KMS-11 (cell line): ENCODE data around the gene TMSB15C.
"Not testable (repeated sequence)": the region's sequence is repeated elsewhere in the genome, so short reads cannot be mapped to it uniquely, and the experiment has no call there.

Experiments
- H2AFZ ChIP-seq: fragments of 200-600 bp; sonication (generic); 2 replicates; pipeline ENCODE4 v1.6.1; 2016; ENCODE audit warnings: antibody characterized with exemption, mixed run types, low read depth
- H3K27ac ChIP-seq: fragments of 200-600 bp; sonication (generic); 2 replicates; pipeline ENCODE4 v1.6.1; 2016; ENCODE audit warnings: mild to moderate bottlenecking, mixed run types
- H3K27me3 ChIP-seq: fragments of 200-600 bp; sonication (generic); 2 replicates; pipeline ENCODE4 v1.6.1; 2017; ENCODE audit warnings: mild to moderate bottlenecking, low read depth, mixed run types, moderate library complexity; ENCODE audit not compliant: insufficient read depth
- H3K36me3 ChIP-seq: fragments of 200-600 bp; sonication (generic); 2 replicates; pipeline ENCODE4 v1.6.1; 2017; ENCODE audit warnings: mild to moderate bottlenecking, mixed run types; ENCODE audit not compliant: insufficient read depth
- H3K4me1 ChIP-seq: fragments of 200-600 bp; sonication (generic); 2 replicates; pipeline ENCODE4 v1.6.1; 2016; ENCODE audit warnings: mild to moderate bottlenecking, low read depth, mixed run types; ENCODE audit not compliant: poor library complexity, severe bottlenecking
- H3K4me2 ChIP-seq: fragments of 200-600 bp; sonication (generic); 2 replicates; pipeline ENCODE4 v1.7.0; 2016; ENCODE audit warnings: mild to moderate bottlenecking, mixed run types
- H3K4me3 ChIP-seq: fragments of 200-600 bp; sonication (generic); IDR thresholded peaks from 2 replicates; pipeline ENCODE4 v1.6.1; 2017; ENCODE audit warnings: low read depth, low read length, mixed read lengths; ENCODE audit not compliant: insufficient read depth
- H3K79me2 ChIP-seq: fragments of 200-600 bp; sonication (generic); 2 replicates; pipeline ENCODE4 v1.6.1; 2016; ENCODE audit warnings: low read depth, mixed run types; ENCODE audit not compliant: insufficient read depth
- H3K9ac ChIP-seq: fragments of 200-600 bp; sonication (generic); 2 replicates; pipeline ENCODE4 v1.6.1; 2016; ENCODE audit warnings: mild to moderate bottlenecking, mixed run types
- H4K20me1 ChIP-seq: fragments of 200-600 bp; sonication (generic); 2 replicates; pipeline ENCODE4 v1.6.1; 2016; ENCODE audit warnings: mild to moderate bottlenecking, mixed run types; ENCODE audit not compliant: insufficient read depth
- TF ChIP-seq, protein P1 (sequence below): fragments of 200-600 bp; sonication (generic); conservative IDR thresholded peaks from 2 replicates; pipeline ENCODE4 v1.6.1; 2017; ENCODE audit warnings: low read depth, mild to moderate bottlenecking, antibody characterized with exemption, low read length, moderate library complexity, mixed read lengths

Gene TMSB15C

DNA sequence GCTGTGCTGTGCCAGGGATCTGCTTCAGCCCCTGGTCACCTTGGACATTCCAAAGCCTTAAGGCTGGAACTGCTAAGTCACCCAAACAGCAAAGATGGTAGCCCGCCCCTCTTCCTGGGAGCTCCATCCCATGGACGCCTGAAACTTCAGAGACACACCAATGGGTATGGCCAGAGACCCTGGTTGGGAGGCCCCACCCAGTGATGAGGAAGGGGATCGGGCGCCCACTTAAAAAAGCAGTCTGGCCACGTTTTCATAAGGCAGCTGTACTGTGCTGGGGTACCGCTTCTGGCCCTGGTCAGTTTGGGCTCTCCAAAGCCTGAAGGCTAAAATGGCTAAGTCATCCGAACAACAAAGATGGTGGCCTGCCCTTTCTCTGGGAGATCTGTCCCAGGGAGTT lies 9.4 kb upstream of the TMSB15C start:
- no peak overlapping the region for H3K4me2 ChIP-seq
- TF ChIP-seq, protein P1, sequence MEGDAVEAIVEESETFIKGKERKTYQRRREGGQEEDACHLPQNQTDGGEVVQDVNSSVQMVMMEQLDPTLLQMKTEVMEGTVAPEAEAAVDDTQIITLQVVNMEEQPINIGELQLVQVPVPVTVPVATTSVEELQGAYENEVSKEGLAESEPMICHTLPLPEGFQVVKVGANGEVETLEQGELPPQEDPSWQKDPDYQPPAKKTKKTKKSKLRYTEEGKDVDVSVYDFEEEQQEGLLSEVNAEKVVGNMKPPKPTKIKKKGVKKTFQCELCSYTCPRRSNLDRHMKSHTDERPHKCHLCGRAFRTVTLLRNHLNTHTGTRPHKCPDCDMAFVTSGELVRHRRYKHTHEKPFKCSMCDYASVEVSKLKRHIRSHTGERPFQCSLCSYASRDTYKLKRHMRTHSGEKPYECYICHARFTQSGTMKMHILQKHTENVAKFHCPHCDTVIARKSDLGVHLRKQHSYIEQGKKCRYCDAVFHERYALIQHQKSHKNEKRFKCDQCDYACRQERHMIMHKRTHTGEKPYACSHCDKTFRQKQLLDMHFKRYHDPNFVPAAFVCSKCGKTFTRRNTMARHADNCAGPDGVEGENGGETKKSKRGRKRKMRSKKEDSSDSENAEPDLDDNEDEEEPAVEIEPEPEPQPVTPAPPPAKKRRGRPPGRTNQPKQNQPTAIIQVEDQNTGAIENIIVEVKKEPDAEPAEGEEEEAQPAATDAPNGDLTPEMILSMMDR: no peak
- H3K4me1 ChIP-seq: no peaks in the 10 kb centered on the region
- no peak overlapping the region for H2AFZ ChIP-seq
- H3K9ac ChIP-seq: no peak overlapping the region
- no peak overlapping the region for H3K27ac ChIP-seq
- H3K79me2 ChIP-seq: no peaks in the 10 kb centered on the region
- H3K36me3 ChIP-seq: no peaks in the 10 kb centered on the region
- H3K4me3 ChIP-seq: no peak overlapping the region
- no peaks in the 10 kb centered on the region for H3K27me3 ChIP-seq
- H4K20me1 ChIP-seq: no peaks in the 10 kb centered on the region

- Histone ChIP-seq H3K36me3 (no peaks in the 10 kb centered on the region), H2AFZ (no peak overlapping the region), H3K4me1 (no peaks in the 10 kb centered on the region), H3K79me2 (no peaks in the 10 kb centered on the region), H3K9ac (no peak overlapping the region), H3K4me3 (no peak overlapping the region), H4K20me1 (no peaks in the 10 kb centered on the region), H3K27ac (no peak overlapping the region), H3K4me2 (no peak overlapping the region), H3K27me3 (no peaks in the 10 kb centered on the region)
- TF ChIP-seq, protein P1: no peak
Observed at GRCh38 chrX:104084534-104085277, 8.7 kb upstream of the TMSB15C start.

- Histone ChIP-seq H3K27ac (no peak overlapping the region), H3K4me1 (no peaks in the 10 kb centered on the region), H3K4me2 (no peak overlapping the region), H3K9ac (no peak overlapping the region), H3K79me2 (no peaks in the 10 kb centered on the region), H4K20me1 (no peaks in the 10 kb centered on the region), H3K36me3 (no peaks in the 10 kb centered on the region), H2AFZ (no peak overlapping the region), H3K4me3 (no peak overlapping the region), H3K27me3 (no peaks in the 10 kb centered on the region)
- TF ChIP-seq, protein P1: no peak
Observed at GRCh38 chrX:104084063-104084462, 8.0 kb upstream of the TMSB15C start.

DNA sequence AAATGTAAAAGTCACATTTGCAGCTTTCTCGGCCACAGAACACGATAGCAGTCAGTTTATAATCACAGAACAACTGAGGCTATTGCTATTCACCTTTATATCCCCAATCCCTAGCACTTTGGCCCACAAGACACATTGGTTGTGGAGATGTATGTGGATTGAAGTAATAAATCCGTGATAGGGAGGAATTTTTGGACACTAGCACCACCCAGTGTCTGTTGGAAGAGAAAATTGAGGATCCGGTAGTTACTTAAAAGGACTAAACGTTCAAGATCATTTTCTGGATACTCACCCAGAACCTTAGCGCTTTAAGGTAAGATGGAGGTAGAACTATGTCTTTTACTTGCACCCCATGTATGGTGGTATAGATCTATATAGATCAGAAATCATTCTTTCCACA lies 1.8 kb upstream of the TMSB15C start:
- not testable (repeated sequence) for H3K9ac ChIP-seq, H3K27me3 ChIP-seq, H3K36me3 ChIP-seq, H3K79me2 ChIP-seq, H4K20me1 ChIP-seq, H3K4me1 ChIP-seq, H3K4me2 ChIP-seq, H3K4me3 ChIP-seq, H3K27ac ChIP-seq, H2AFZ ChIP-seq

- H3K79me2 ChIP-seq, H2AFZ ChIP-seq, H3K4me2 ChIP-seq, H4K20me1 ChIP-seq, H3K27me3 ChIP-seq, H3K36me3 ChIP-seq, H3K4me1 ChIP-seq, H3K4me3 ChIP-seq, H3K27ac ChIP-seq, H3K9ac ChIP-seq: not testable (repeated sequence)
Observed at GRCh38 chrX:104062636-104063035, 13.4 kb downstream of the TMSB15C start.

GRCh38 chrX:104054956-104055355 lies 21.1 kb downstream of the TMSB15C start:
- not testable (repeated sequence) for H3K27me3 ChIP-seq, H3K27ac ChIP-seq, H3K4me3 ChIP-seq, H3K4me2 ChIP-seq, H3K36me3 ChIP-seq, H2AFZ ChIP-seq, H3K79me2 ChIP-seq, H3K4me1 ChIP-seq, H3K9ac ChIP-seq, H4K20me1 ChIP-seq
